GM08714 (cell line): ENCODE data around the gene ANKRD40CL.

Experiments used
- H3K4me3 ChIP-seq: fragments of 200-500 bp; sonication (Bioruptor generic); 2 replicates; pipeline ENCODE4 v1.5.1; 2014; ENCODE audit warnings: mild to moderate bottlenecking, low read length, inconsistent platforms
- ZNF274 ChIP-seq: IDR thresholded peaks from 2 replicates; pipeline ENCODE4 v1.6.1; 2012; ENCODE audit warnings: mild to moderate bottlenecking, low read depth, low read length

Gene ANKRD40CL

GRCh38 chr17:50722746-50723145, 44.6 kb downstream of the ANKRD40CL start:
- TF ChIP-seq ZNF274, result no peak

GRCh38 chr17:50721194-50722010, 45.9 kb downstream of the ANKRD40CL start:
- no peak for TF ChIP-seq ZNF274
- peak overlapping the region; percentile 100; the same call in 1 of the 2 replicates for H3K4me3 ChIP-seq

More at GRCh38 chr17:50722746-50723145, 44.6 kb downstream of the ANKRD40CL start:
- no peak overlapping the region; the same call in 1 of the 2 replicates for H3K4me3 ChIP-seq

- H3K4me3 ChIP-seq, result peak overlapping the region; percentile 100
- TF ChIP-seq ZNF274, result no peak
Measured at GRCh38 chr17:50719924-50720794, 47.2 kb downstream of the ANKRD40CL start.

- peak within 1 kb of the TSS; percentile 100 for H3K4me3 ChIP-seq
- no peak for TF ChIP-seq ZNF274
Measured at GRCh38 chr17:50719144-50719923, 48.0 kb downstream of the ANKRD40CL start, which contains the start of gene LUC7L3. LUC7L3 (plus strand) TSS chr17:50719603; CDS start chr17:50719733, 130 bp downstream.

- TF ChIP-seq ZNF274, result no peak
- H3K4me3 ChIP-seq, result no peak overlapping the region
Measured at GRCh38 chr17:50715471-50715870, 51.8 kb downstream of the ANKRD40CL start.

- H3K4me3 ChIP-seq, result no peak overlapping the region
- no peak for TF ChIP-seq ZNF274
Measured at GRCh38 chr17:50712641-50713040, 54.7 kb downstream of the ANKRD40CL start.
